Erythroblast (primary cell): Measurements from ENCODE around the gene KRT5.
"Not testable (repeated sequence)": the region's sequence is repeated elsewhere in the genome, so short reads cannot be mapped to it uniquely, and the experiment has no call there.

Experiments used
- DNase-seq, 2 experiments: peaks; one replicate each; lab custom pipeline; 2025; lab: John Stamatoyannopoulos, UW
- GATA1 ChIP-seq: IDR thresholded peaks from 2 replicates; pipeline ENCODE4 v1.6.1; 2011; ENCODE audit warnings: low read depth, mild to moderate bottlenecking, control low read depth, low read length, moderate library complexity
- POLR2A ChIP-seq: IDR thresholded peaks from 2 replicates; pipeline ENCODE4 v1.6.1; 2011; ENCODE audit warnings: mild to moderate bottlenecking, low read length

KRT5 gene

DNA sequence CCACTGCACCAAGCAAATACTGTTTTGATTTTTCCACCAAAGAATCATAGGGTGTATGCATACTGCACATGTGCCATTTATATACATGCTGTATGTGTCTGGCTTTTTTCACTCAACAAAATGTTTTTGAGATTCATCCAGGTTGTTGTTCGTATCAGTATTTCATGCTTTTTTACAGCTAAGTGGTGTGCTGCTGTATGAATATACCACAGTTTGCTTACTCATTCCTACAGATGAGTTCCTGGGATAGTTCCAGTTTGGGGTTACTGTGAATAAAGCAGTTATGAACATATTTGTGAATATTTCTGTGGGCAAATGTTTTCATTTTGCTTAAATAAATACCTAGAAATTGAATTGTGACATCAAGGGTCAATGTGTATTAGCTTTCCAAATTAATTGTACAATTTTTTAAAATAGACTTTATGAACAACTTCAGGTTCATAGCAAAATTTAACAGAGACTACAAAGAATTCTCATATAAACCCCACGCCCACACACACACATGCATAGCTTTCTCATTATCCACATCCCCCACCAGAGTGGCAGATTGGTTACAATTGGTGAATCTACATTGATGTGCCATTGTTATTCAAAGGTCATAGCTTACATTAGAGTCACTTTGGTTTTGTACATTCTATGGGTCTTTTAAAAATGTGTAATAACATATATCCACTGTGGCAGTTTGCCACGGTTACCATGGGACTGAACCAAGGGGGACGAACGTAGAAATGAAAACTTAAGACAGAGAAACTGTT, 20.2 kb downstream of the KRT5 start:
- TF ChIP-seq GATA1 = no peak
- no peak for DNase-seq

DNA sequence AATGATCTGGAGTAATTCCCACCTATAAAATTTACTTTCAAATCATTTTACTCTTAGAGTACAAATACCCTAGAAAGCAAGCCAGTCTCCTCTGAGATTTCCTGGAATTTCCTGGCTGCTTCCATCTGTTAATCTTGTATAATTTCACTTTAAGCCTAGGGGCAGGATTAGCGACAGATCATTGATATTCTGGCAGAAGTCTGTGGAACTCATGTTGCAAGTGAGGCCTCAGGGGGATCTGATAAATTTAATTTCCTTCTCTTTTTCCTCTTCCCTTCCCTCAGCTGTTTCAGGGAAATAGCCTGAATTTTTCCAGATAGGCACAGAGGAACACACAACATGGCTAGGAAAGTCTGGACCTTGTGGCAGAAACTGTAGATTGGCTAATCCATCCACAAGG, 21.2 kb downstream of the KRT5 start:
- no peak for DNase-seq

DNA sequence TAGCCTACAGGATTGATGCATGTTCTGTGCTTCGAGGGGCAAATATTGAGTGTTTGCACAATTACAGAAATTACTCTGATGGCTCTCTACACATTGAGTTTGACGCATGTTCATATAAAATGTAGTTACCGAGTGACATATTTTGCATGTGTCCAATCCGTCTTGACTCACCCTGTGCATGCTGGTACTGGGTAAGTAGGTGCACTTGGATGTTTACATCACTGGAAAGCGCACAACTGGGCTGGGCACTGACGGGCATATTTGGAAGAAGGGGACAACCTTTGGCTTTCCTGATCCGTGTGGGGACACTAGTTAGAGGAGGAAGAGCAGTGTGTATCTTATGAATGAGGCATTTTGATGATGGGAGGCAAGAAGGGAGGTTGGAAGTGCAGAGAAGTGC, 22.2 kb downstream of the KRT5 start:
- DNase-seq = no peak
- TF ChIP-seq GATA1 (no peak), POLR2A (no peak)

More for the DNA sequence above, 21.2 kb downstream of the KRT5 start:
- TF ChIP-seq GATA1 (no peak), POLR2A (no peak)

DNA sequence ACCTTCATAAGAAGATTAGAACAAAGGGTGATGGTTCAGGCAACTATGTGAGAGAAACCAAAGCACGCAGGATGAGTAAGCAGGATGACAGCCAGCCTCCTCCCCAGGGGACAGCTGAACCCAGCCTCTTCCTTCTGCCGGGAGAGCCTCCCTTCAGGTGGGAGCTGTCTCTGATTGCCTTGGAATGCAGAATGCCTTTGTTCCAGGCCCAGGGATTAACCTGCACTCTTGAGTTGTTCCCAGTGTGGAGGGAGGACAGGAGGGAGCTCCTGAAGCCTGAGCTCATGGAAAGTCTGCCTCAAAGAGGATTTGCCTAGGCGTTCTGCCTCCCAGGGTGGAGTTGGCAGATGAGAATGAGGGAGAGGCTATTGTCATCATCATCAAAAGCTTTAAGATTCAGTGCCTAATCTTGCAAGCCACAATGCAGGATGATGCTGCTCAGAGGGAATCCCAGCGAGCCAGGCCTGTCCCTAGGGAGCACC, 23.6 kb downstream of the KRT5 start:
- DNase-seq = no peak
- TF ChIP-seq GATA1 (no peak), POLR2A (no peak)

DNA sequence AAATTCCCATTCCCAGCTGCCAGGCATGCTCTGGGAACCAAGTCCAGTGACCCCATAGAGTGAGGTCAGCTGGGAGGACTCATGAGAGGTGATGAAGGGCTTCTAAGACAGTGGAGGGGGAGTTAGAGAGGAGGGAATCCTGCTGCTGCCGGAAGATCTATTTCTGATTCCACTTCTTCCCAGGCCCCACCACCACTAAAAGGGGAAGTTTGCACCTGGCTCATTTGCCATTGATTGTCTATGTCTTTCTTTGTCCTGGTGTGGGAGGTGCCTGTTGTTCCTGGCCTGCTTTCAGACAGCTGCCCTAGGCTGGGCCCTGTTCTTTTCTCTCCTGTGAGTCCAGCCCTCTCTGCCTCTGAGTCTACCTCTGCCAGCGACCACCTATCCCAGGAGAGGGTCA, 24.1 kb downstream of the KRT5 start:
- DNase-seq = no peak
- TF ChIP-seq POLR2A (no peak), GATA1 (no peak)

DNA sequence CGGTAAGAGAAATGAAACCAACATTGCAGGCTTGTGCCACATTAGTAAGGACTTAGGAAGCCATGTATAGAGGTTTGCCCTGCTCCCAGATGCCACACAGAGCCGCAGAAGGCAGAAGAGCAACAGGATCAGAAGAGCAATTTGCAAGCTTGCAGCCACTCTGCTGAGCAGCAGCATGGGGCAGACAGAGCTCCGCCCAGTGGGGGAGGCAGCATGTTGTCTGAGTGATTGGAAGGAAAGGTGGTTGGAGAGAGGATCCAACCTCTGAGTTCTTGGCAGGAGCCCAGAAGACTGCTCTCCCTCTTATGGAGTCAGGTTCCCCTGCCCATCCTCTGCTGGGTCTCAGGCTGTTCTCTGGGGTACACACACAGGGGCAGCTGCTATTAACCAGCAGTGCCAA, 24.8 kb downstream of the KRT5 start:
- TF ChIP-seq POLR2A (no peak), GATA1 (no peak)

DNA sequence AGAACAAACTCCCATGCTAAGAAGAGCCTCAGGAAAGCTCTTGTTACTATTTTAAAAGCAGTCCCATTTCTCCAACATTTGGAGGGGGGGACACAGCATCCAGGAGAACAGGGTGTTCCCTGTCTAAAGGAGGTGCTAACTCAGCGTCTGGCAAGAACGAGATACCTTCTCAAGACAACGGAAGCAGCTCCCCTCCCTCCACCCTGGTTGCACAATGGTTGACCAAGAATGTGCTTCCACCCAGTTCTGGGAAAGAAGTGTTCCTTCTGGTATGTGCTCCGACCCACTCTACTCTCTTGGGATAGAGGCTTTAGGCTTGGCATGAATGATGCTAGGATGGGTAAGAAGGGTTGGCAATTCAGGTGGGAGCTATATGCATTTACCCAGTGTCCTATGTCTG, 25.7 kb downstream of the KRT5 start:
- no peak for TF ChIP-seq GATA1
- TF ChIP-seq POLR2A = no peak
- DNase-seq = no peak

More for the DNA sequence above, 24.8 kb downstream of the KRT5 start:
- DNase-seq = no peak

DNA sequence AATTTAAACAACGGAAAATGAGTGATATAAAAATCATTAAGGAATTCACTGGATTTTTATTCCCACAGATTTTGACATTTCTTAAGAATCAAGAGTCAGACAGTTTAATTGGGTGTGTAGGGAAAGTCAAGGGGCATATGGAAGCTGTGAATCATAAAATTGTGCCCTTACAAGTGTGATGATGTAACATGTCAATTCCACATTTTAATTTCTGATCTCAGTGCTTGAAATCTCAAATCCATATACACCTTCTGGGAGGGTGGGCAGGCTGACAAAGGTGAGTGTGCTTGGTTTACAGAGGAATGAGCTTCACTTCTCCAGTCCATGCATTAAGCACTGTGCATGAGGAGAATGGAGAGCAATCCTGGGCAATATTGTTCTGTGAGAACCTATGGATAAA, 26.1 kb downstream of the KRT5 start:
- DNase-seq = no peak
- TF ChIP-seq GATA1 = no peak
- no peak for TF ChIP-seq POLR2A

DNA sequence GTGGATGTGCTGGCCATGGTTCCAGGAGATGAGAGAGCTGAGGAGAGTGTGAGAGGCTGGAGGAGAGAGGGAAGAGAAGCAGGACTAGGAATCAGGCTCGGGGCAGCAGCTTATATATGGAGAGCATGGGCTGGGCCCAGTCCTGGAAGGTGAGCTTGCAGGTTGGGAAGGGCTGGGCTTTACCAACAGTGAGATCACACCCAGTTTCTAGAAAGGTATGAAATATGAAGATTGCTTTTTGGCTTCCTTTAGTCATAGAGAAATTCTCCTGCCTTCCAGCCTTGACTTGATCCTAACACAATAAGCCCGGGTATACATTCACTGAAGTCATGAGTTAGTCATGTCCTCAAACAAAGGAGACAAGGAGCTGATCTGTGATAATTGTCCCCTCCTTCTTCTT, 27.0 kb downstream of the KRT5 start, which contains the start of gene KRT6A:
KRT6A (minus strand) TSS at position 86 of the 400 bp plus-strand sequence; CDS start at position 17, 69 bp downstream.
- no peak for DNase-seq
- no peak for TF ChIP-seq GATA1
- no peak for TF ChIP-seq POLR2A

DNA sequence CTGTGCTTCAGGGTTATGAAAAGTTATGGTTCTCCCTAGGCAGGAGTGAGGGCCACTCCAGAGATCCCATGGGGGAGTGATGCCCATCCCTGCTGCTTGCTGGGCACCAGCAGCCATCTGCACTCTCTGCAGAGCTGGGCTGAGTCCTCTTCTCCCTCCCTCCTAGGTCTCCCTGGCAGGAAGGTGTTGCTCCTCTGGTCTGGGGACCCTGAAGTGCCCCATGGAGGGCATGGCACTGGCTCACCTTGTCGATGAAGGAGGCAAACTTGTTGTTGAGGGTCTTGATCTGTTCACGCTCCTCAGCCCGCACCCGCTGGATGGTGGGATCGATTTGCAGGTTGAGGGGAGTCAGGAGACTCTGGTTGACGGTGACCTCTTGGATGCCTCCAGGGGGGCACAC, 27.8 kb downstream of the KRT5 start:
- not testable (repeated sequence) for DNase-seq

DNA sequence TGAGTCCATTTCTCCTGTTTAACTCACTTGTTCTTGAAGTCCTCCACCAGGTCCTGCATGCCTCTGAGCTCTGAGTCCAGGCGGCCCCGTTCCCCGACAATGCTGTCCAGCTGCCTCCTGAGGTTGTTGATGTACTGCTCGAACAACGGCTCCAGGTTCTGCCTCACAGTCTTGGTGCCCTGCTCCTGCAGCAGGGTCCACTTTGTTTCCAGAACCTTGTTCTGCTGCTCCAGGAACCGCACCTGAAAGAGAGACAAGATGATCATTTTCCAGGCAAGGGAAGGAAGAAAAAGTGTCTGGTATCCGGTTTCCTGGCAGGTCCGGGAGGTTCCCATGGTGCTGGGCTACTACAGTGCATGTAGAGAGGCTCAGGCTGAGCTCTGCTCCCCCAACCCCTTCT, 28.7 kb downstream of the KRT5 start:
- DNase-seq = not testable (repeated sequence)

DNA sequence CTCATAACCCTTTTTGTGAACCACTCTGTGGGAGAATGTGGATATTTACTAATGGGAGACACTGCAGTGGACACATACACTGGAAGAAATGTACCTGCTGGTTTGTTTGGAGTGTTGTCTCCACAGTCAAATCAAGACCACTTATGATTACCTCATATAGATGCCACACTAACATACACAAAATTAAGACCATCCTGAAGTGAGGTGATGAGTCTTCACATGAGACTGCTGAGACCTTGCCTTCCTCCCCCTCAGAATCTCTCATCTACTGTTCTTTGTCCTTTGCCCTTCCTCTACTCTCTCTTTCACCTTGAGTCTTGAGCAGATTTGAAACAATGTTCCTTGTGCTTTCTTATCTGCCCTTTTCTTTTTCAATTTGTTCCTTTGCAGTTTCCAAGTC, 31.5 kb downstream of the KRT5 start:
- TF ChIP-seq POLR2A = no peak
- DNase-seq = no peak

DNA sequence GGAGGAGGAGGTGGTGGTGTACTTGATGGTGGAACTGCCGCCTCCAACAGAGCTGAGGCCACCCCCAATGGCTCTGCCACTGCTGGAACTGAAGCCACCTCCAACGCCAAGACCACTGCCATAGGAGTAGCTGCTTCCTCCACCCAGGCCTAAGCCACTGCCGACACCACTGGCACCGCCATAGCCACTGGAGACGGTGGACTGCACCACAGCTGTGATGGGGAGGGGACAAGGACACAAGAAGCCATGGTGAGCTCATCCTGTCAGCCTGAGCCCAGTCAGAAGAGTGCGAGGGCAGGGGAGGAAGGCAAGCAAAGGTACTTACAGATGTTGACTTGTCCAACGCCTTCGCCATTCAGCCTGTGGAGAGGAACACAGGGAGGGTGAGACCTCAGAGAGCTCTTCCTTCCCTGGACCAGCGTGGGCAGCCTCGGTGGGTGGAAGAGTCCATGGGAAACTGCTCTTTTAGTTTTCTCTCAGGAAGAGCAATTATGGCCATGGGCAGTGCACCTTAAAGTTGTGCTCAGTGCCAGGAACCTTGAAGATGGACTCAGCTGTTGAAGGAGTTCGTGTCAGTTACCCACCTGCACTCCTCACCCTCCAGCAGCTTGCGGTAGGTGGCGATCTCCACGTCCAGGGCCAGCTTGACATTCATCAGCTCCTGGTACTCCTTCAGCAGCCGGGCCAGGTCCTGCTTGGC, 32.3 kb downstream of the KRT5 start:
- DNase-seq = not testable (repeated sequence)

DNA sequence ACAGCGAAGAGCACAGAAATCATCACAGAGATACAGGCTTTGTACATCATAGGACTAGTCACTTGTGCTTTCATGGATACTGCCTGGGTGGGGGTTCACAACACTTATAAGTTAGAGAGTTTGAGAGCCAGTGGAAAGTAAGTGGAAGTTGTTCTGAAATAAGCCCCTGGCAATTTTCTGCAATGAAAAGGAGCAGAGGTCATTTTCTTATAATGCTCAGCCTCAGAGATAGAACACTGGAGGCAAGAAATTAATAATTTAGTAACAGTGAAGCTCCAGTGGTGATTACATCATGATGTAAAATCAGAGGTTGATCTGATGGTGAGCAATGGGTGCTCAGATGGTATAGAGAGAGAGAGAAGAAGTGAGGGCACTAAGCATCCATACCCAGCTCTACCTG, 33.0 kb downstream of the KRT5 start:
- no peak for TF ChIP-seq GATA1
- DNase-seq = no peak
